ENCODE results near the gene TAS2R30. TPM values are rescaled to one million over a fixed set of nuclear protein-coding genes. Genes with fewer than 3 reads are reported as not detected.

TAS2R30 gene
- total and polyA plus RNA-seq, 9 of the 15 experiments (the other 6 are each of a cell fraction or from before 2014, with no cell fraction given): 0.11 to 4.0 (median 0.99) TPM; not detected in 3

DNA sequence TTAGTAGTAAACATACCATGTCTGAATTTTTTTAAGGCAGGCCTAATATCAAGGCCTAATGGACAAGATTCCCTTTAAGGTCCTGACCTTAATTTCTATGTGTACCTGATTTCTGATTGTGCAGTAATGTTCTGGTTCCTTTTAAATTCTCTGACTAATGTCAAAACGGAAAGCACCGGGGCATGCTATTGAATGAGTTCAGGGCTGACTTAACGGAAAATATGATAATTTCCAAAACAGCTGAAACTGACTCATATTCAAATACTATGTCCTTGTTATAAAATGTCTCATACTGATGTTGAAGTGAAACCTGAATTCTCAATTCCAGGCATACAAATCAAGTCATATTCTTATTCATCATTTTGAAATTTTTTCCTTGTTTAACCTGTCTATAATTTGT is 49.0 kb downstream of the TAS2R30 start (continued):
- TF ChIP-seq, protein P1, sequence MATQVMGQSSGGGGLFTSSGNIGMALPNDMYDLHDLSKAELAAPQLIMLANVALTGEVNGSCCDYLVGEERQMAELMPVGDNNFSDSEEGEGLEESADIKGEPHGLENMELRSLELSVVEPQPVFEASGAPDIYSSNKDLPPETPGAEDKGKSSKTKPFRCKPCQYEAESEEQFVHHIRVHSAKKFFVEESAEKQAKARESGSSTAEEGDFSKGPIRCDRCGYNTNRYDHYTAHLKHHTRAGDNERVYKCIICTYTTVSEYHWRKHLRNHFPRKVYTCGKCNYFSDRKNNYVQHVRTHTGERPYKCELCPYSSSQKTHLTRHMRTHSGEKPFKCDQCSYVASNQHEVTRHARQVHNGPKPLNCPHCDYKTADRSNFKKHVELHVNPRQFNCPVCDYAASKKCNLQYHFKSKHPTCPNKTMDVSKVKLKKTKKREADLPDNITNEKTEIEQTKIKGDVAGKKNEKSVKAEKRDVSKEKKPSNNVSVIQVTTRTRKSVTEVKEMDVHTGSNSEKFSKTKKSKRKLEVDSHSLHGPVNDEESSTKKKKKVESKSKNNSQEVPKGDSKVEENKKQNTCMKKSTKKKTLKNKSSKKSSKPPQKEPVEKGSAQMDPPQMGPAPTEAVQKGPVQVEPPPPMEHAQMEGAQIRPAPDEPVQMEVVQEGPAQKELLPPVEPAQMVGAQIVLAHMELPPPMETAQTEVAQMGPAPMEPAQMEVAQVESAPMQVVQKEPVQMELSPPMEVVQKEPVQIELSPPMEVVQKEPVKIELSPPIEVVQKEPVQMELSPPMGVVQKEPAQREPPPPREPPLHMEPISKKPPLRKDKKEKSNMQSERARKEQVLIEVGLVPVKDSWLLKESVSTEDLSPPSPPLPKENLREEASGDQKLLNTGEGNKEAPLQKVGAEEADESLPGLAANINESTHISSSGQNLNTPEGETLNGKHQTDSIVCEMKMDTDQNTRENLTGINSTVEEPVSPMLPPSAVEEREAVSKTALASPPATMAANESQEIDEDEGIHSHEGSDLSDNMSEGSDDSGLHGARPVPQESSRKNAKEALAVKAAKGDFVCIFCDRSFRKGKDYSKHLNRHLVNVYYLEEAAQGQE (IDR thresholded peaks at IDR 0.05; ENCODE audit: borderline replicate concordance): no peak
- TF ChIP-seq, protein P1 (CRISPR knock-in tag; IDR thresholded peaks at IDR 0.05; ENCODE audit: low read depth): no peak
- TF ChIP-seq, protein P2, sequence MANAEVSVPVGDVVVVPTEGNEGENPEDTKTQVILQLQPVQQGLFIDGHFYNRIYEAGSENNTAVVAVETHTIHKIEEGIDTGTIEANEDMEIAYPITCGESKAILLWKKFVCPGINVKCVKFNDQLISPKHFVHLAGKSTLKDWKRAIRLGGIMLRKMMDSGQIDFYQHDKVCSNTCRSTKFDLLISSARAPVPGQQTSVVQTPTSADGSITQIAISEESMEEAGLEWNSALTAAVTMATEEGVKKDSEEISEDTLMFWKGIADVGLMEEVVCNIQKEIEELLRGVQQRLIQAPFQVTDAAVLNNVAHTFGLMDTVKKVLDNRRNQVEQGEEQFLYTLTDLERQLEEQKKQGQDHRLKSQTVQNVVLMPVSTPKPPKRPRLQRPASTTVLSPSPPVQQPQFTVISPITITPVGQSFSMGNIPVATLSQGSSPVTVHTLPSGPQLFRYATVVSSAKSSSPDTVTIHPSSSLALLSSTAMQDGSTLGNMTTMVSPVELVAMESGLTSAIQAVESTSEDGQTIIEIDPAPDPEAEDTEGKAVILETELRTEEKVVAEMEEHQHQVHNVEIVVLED (CRISPR knock-in tag; IDR thresholded peaks at IDR 0.05): no peak
- TF ChIP-seq, protein P3, sequence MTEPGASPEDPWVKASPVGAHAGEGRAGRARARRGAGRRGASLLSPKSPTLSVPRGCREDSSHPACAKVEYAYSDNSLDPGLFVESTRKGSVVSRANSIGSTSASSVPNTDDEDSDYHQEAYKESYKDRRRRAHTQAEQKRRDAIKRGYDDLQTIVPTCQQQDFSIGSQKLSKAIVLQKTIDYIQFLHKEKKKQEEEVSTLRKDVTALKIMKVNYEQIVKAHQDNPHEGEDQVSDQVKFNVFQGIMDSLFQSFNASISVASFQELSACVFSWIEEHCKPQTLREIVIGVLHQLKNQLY (CRISPR knock-in tag; conservative IDR thresholded peaks at IDR 0.05): no peak
- TF ChIP-seq JUNB (CRISPR knock-in tag; conservative IDR thresholded peaks at IDR 0.05) (no peak), ZNF79 (CRISPR knock-in tag; IDR thresholded peaks at IDR 0.05; ENCODE audit: low read depth) (no peak)
- TF ChIP-seq, protein P4, sequence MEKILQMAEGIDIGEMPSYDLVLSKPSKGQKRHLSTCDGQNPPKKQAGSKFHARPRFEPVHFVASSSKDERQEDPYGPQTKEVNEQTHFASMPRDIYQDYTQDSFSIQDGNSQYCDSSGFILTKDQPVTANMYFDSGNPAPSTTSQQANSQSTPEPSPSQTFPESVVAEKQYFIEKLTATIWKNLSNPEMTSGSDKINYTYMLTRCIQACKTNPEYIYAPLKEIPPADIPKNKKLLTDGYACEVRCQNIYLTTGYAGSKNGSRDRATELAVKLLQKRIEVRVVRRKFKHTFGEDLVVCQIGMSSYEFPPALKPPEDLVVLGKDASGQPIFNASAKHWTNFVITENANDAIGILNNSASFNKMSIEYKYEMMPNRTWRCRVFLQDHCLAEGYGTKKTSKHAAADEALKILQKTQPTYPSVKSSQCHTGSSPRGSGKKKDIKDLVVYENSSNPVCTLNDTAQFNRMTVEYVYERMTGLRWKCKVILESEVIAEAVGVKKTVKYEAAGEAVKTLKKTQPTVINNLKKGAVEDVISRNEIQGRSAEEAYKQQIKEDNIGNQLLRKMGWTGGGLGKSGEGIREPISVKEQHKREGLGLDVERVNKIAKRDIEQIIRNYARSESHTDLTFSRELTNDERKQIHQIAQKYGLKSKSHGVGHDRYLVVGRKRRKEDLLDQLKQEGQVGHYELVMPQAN (IDR thresholded peaks at IDR 0.05; ENCODE audit: borderline replicate concordance): no peak
